ENCODE measurements around the gene SS18L1.

SS18L1 gene

GRCh38 chr20:62163485-62163865 is 19.9 kb downstream of the SS18L1 start:
- Histone ChIP-seq H4K20me1 (ENCODE audit: insufficient read depth) (no peaks in the 10 kb centered on the region), H3K4me1 (ENCODE audit: low read depth, poor library complexity, severe bottlenecking) (no peaks in the 10 kb centered on the region), H3K4me2 (no peak overlapping the region), H2AFZ (ENCODE audit: low read depth) (no peak overlapping the region), H3K36me3 (ENCODE audit: insufficient read depth) (no peaks in the 10 kb centered on the region), H3K27ac (no peak overlapping the region), H3K4me3 (IDR thresholded peaks at IDR 0.05; ENCODE audit: insufficient read depth, low read depth, low read length) (no peak overlapping the region), H3K79me2 (ENCODE audit: insufficient read depth, low read depth) (no peaks in the 10 kb centered on the region), H3K27me3 (ENCODE audit: insufficient read depth, low read depth) (no peaks in the 10 kb centered on the region), H3K9ac (no peak overlapping the region)
- TF ChIP-seq CTCF (conservative IDR thresholded peaks at IDR 0.05; ENCODE audit: low read depth, low read length), result no peak

GRCh38 chr20:62163986-62164762 is 20.6 kb downstream of the SS18L1 start:
- TF ChIP-seq CTCF (conservative IDR thresholded peaks at IDR 0.05; ENCODE audit: low read depth, low read length), result no peak
- no peaks in the 10 kb centered on the region for H4K20me1 ChIP-seq (ENCODE audit: insufficient read depth)
- no peak overlapping the region for H3K9ac ChIP-seq
- no peak overlapping the region for H2AFZ ChIP-seq (ENCODE audit: low read depth)
- no peaks in the 10 kb centered on the region for H3K79me2 ChIP-seq (ENCODE audit: insufficient read depth, low read depth)
- H3K4me3 ChIP-seq (IDR thresholded peaks at IDR 0.05; ENCODE audit: insufficient read depth, low read depth, low read length), result no peak overlapping the region
- H3K27me3 ChIP-seq (ENCODE audit: insufficient read depth, low read depth), result no peaks in the 10 kb centered on the region
- no peaks in the 10 kb centered on the region for H3K36me3 ChIP-seq (ENCODE audit: insufficient read depth)
- no peak overlapping the region for H3K27ac ChIP-seq
- no peaks in the 10 kb centered on the region for H3K4me1 ChIP-seq (ENCODE audit: low read depth, poor library complexity, severe bottlenecking)
- no peak overlapping the region for H3K4me2 ChIP-seq

GRCh38 chr20:62164879-62165761 is 21.6 kb downstream of the SS18L1 start:
- H4K20me1 ChIP-seq (ENCODE audit: insufficient read depth), result no peaks in the 10 kb centered on the region
- H2AFZ ChIP-seq (ENCODE audit: low read depth), result no peak overlapping the region
- no peak overlapping the region for H3K9ac ChIP-seq
- H3K27ac ChIP-seq, result no peak overlapping the region
- H3K27me3 ChIP-seq (ENCODE audit: insufficient read depth, low read depth), result no peaks in the 10 kb centered on the region
- H3K4me3 ChIP-seq (IDR thresholded peaks at IDR 0.05; ENCODE audit: insufficient read depth, low read depth, low read length), result no peak overlapping the region
- no peaks in the 10 kb centered on the region for H3K4me1 ChIP-seq (ENCODE audit: low read depth, poor library complexity, severe bottlenecking)
- no peak overlapping the region for H3K4me2 ChIP-seq
- H3K79me2 ChIP-seq (ENCODE audit: insufficient read depth, low read depth), result no peaks in the 10 kb centered on the region
- no peaks in the 10 kb centered on the region for H3K36me3 ChIP-seq (ENCODE audit: insufficient read depth)
- TF ChIP-seq CTCF (conservative IDR thresholded peaks at IDR 0.05; ENCODE audit: low read depth, low read length), result no peak

- Histone ChIP-seq H3K36me3 (ENCODE audit: insufficient read depth) (no peaks in the 10 kb centered on the region), H3K9ac (no peak overlapping the region), H3K79me2 (ENCODE audit: insufficient read depth, low read depth) (no peaks in the 10 kb centered on the region), H2AFZ (ENCODE audit: low read depth) (no peak overlapping the region), H3K4me3 (IDR thresholded peaks at IDR 0.05; ENCODE audit: insufficient read depth, low read depth, low read length) (no peak overlapping the region), H3K4me1 (ENCODE audit: low read depth, poor library complexity, severe bottlenecking) (no peaks in the 10 kb centered on the region), H3K27me3 (ENCODE audit: insufficient read depth, low read depth) (no peaks in the 10 kb centered on the region), H3K27ac (no peak overlapping the region), H4K20me1 (ENCODE audit: insufficient read depth) (no peaks in the 10 kb centered on the region), H3K4me2 (no peak overlapping the region)
- no peak for TF ChIP-seq CTCF (conservative IDR thresholded peaks at IDR 0.05; ENCODE audit: low read depth, low read length)
These were observed 22.3 kb downstream of the SS18L1 start for GRCh38 chr20:62165762-62166399.

All from KMS-11 (cell line).